HCT116 (cell line): ENCODE results near the gene PDK1.

ENCODE experiments used
- POLR2AphosphoS5 ChIP-seq: IDR thresholded peaks from 2 replicates; pipeline ENCODE4 v1.6.1; 2011; ENCODE audit warnings: mild to moderate bottlenecking, low read depth, low read length, moderate library complexity
- RAD21 ChIP-seq: IDR thresholded peaks from 2 replicates; pipeline ENCODE4 v1.6.1; 2012; ENCODE audit warnings: low read depth, mild to moderate bottlenecking
- TF ChIP-seq, protein P1 (sequence below), 3 experiments: fragments of 200-600 bp in 1 of 3; sonication (generic) in 1 of 3; IDR thresholded peaks in 2 of 3; conservative IDR thresholded peaks in 1 of 3; 2 replicates each; pipeline ENCODE4 v1.5.1; 2012 to 2017; ENCODE audit warnings: low read depth in 2 of 3, low read length in 2 of 3, antibody characterized with exemption in 1 of 3, borderline replicate concordance in 1 of 3, control low read depth in 1 of 3, mild to moderate bottlenecking in 1 of 3, mixed read lengths in 1 of 3, mixed run types in 1 of 3, moderate library complexity in 1 of 3; ENCODE audit not compliant: insufficient read depth in 1 of 3
- TF ChIP-seq, protein P2 (sequence below): IDR thresholded peaks from 2 replicates; pipeline ENCODE4 v1.6.1; 2012; ENCODE audit warnings: low read depth

DNA sequence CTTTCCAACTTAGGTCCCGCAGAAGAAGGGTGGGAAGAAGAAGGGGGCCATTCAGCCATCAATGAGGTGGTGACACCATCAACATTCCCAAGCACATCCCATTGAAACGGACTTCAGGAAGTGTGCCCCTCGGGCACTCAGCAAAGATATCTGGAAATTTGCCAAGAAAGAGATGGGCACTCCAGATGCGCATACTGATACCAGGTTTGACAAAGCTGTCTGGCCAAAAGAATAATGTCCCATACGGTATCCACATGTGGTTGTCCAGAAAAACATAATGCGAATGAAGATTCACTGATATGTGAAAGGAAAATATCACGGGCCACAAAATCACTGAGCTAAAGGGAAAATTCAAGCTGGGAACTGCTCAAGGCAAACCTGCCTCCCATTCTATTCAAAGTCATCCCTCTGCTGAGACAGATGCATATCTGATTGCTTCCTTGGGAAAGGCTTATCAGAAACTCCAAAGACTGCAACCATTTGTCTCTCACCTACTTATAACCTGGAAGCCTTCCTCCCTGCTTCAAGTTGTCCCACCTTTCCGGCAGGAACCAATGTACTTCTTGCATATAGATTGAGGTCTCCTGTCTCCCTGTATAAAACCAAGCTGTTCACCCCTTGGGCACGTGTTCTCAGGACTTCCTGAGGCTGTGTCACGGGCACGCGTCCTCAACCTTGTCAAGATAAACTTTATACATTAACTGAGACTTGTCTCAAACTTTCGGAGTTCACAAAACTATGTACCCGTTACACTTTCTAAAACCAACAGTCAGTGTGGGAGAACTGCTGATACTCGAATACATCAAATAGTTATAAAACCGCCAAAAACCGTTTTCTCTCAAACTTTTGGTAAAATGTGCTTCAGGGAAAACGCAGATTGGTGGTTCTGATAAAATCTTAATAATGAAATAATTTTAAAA is 1.3 kb upstream of the PDK1 start:
- no peak for TF ChIP-seq POLR2AphosphoS5
- TF ChIP-seq, protein P1, sequence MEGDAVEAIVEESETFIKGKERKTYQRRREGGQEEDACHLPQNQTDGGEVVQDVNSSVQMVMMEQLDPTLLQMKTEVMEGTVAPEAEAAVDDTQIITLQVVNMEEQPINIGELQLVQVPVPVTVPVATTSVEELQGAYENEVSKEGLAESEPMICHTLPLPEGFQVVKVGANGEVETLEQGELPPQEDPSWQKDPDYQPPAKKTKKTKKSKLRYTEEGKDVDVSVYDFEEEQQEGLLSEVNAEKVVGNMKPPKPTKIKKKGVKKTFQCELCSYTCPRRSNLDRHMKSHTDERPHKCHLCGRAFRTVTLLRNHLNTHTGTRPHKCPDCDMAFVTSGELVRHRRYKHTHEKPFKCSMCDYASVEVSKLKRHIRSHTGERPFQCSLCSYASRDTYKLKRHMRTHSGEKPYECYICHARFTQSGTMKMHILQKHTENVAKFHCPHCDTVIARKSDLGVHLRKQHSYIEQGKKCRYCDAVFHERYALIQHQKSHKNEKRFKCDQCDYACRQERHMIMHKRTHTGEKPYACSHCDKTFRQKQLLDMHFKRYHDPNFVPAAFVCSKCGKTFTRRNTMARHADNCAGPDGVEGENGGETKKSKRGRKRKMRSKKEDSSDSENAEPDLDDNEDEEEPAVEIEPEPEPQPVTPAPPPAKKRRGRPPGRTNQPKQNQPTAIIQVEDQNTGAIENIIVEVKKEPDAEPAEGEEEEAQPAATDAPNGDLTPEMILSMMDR (IDR thresholded peaks at IDR 0.05 in 2 of 3, conservative IDR thresholded peaks at IDR 0.05 in 1 of 3; ENCODE audit: borderline replicate concordance in 1 of 3, insufficient read depth in 1 of 3, low read depth in 2 of 3, low read length in 2 of 3) = no peak
- TF ChIP-seq RAD21 = no peak
- TF ChIP-seq, protein P2, sequence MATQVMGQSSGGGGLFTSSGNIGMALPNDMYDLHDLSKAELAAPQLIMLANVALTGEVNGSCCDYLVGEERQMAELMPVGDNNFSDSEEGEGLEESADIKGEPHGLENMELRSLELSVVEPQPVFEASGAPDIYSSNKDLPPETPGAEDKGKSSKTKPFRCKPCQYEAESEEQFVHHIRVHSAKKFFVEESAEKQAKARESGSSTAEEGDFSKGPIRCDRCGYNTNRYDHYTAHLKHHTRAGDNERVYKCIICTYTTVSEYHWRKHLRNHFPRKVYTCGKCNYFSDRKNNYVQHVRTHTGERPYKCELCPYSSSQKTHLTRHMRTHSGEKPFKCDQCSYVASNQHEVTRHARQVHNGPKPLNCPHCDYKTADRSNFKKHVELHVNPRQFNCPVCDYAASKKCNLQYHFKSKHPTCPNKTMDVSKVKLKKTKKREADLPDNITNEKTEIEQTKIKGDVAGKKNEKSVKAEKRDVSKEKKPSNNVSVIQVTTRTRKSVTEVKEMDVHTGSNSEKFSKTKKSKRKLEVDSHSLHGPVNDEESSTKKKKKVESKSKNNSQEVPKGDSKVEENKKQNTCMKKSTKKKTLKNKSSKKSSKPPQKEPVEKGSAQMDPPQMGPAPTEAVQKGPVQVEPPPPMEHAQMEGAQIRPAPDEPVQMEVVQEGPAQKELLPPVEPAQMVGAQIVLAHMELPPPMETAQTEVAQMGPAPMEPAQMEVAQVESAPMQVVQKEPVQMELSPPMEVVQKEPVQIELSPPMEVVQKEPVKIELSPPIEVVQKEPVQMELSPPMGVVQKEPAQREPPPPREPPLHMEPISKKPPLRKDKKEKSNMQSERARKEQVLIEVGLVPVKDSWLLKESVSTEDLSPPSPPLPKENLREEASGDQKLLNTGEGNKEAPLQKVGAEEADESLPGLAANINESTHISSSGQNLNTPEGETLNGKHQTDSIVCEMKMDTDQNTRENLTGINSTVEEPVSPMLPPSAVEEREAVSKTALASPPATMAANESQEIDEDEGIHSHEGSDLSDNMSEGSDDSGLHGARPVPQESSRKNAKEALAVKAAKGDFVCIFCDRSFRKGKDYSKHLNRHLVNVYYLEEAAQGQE = no peak
